Muscle of arm (tissue), 12 donors: ENCODE results near the gene RAB40B. TPM values are rescaled to one million over a fixed set of nuclear protein-coding genes. Genes with fewer than 3 reads are reported as not detected.
"Not testable (repeated sequence)": the region's sequence is repeated elsewhere in the genome, so short reads cannot be mapped to it uniquely, and the experiment has no call there.

ENCODE experiments used
- DNase-seq: peaks from one replicate; pipeline ENCODE4 v3.0.0-alpha.2; 2013
- polyA plus RNA-seq, 12 donors: library from polyadenylated mRNA; unstranded; fragments of 120-200 nt; gene quantifications; one replicate each; pipeline ENCODE4 v1.2.1, GENCODE V29; 2013; ENCODE audit not compliant: insufficient read length in 12 of 12

Gene RAB40B
- polyA plus RNA-seq, 12 donors = 31.8 to 75.0 (median 41.8) TPM; not detected in 1

GRCh38 chr17:82656266-82656665, 42.2 kb downstream of the RAB40B start:
- DNase-seq = no peak

GRCh38 chr17:82655523-82655922, 43.0 kb downstream of the RAB40B start:
- DNase-seq = no peak

GRCh38 chr17:82655038-82655479, 43.4 kb downstream of the RAB40B start:
- DNase-seq = no peak

- not testable (repeated sequence) for DNase-seq
These were observed 43.9 kb downstream of the RAB40B start for GRCh38 chr17:82654611-82655010.

GRCh38 chr17:82653651-82654528, 44.6 kb downstream of the RAB40B start:
- DNase-seq = no peak

- no peak for DNase-seq
These were observed 47.8 kb downstream of the RAB40B start for GRCh38 chr17:82650723-82651122.

GRCh38 chr17:82649501-82650261, 48.8 kb downstream of the RAB40B start:
- no peak for DNase-seq

GRCh38 chr17:82648742-82649331, 49.7 kb downstream of the RAB40B start:
- DNase-seq = no peak

GRCh38 chr17:82648165-82648668, 50.3 kb downstream of the RAB40B start, which contains the start of gene WDR45B:
Gene WDR45B, minus strand, starts transcription at chr17:82648444. Its CDS starts 104 bp downstream, at chr17:82648340.
- peak; percentile 95 for DNase-seq

GRCh38 chr17:82647593-82648164, 50.8 kb downstream of the RAB40B start:
- DNase-seq = no peak

- DNase-seq = no peak
These were observed 53.0 kb downstream of the RAB40B start for GRCh38 chr17:82645516-82645915.

- no peak for DNase-seq
These were observed 54.4 kb downstream of the RAB40B start for GRCh38 chr17:82644148-82644547.

- DNase-seq = no peak
These were observed 56.5 kb downstream of the RAB40B start for GRCh38 chr17:82642022-82642421.

GRCh38 chr17:82640036-82640435, 58.5 kb downstream of the RAB40B start:
- DNase-seq = no peak

GRCh38 chr17:82639628-82640027, 58.9 kb downstream of the RAB40B start:
- no peak for DNase-seq

GRCh38 chr17:82638183-82638773, 60.2 kb downstream of the RAB40B start:
- DNase-seq = no peak

GRCh38 chr17:82636626-82637598, 61.6 kb downstream of the RAB40B start:
- no peak for DNase-seq

GRCh38 chr17:82633343-82633742, 65.2 kb downstream of the RAB40B start:
- DNase-seq = no peak

- no peak for DNase-seq
These were observed 66.0 kb downstream of the RAB40B start for GRCh38 chr17:82632451-82632850.

- DNase-seq = no peak
These were observed 67.0 kb downstream of the RAB40B start for GRCh38 chr17:82631544-82631943.
